Fibroblast of pulmonary artery (primary cell): ENCODE data around the gene PTPRN2.

Source experiments
- DNase-seq: peaks from one replicate; pipeline ENCODE4 v3.0.0-alpha.2; 2010; ENCODE audit warnings: low read depth
- H3K4me3 ChIP-seq: replicated peaks from 2 replicates; pipeline ENCODE4 v1.5.1; 2011; ENCODE audit warnings: low read depth, mild to moderate bottlenecking, control low read depth, low read length, moderate library complexity
- CTCF ChIP-seq: IDR thresholded peaks from 2 replicates; pipeline ENCODE4 v1.5.1; 2011; ENCODE audit warnings: mild to moderate bottlenecking, control low read depth, low read length, inconsistent platforms; ENCODE audit errors: missing control alignments

PTPRN2 gene

GRCh38 chr7:157969995-157970394, 617.6 kb downstream of the PTPRN2 start:
- no peak overlapping the region for H3K4me3 ChIP-seq
- no peak for DNase-seq
- TF ChIP-seq CTCF, result no peak

- H3K4me3 ChIP-seq, result no peak overlapping the region
- no peak for TF ChIP-seq CTCF
- no peak for DNase-seq
Observed at GRCh38 chr7:157966490-157966889, 621.1 kb downstream of the PTPRN2 start.

GRCh38 chr7:157964521-157964920, 623.1 kb downstream of the PTPRN2 start:
- no peak for TF ChIP-seq CTCF
- DNase-seq, result no peak
- H3K4me3 ChIP-seq, result no peak overlapping the region

DNA sequence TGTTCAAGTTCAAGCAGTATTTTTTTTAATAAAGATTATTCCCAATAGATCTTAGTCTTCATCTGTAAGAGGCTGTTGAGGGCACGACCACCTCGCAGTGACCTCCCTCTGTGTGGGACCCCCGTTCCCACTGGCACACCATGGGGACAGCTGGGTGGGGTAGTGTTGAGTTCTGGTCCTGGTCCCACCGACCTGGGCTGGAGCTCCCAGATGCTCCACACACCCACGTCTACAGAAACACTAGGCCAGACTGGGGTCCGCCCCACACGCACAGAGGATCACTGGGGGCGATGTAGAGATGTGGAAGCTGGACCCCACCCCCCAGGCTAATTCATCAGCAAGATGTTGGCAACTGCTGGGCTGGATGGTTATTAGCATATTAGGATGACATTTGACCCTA, 623.6 kb downstream of the PTPRN2 start:
- no peak overlapping the region for H3K4me3 ChIP-seq
- DNase-seq, result no peak
- TF ChIP-seq CTCF, result no peak

DNA sequence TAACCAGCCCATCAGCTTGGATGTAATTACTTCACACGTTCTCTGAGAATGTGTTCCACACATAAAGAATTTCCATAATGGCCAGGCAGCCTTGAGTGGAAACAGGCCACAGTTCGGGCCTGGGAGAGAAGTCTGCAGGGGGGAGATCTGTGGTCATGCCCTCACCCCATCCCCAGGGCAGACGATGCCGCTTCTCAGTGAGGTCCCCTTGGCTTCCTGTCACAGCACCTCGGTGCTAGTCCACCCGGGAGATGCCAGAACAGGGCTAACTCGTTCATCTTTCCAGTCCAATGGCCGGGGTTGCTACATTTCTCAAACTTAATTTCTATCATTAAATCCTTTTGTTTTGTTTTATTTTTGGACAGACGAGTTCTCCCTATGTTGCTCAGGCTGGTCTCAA, 624.1 kb downstream of the PTPRN2 start:
- H3K4me3 ChIP-seq, result no peak overlapping the region
- TF ChIP-seq CTCF, result no peak
- no peak for DNase-seq

- no peak overlapping the region for H3K4me3 ChIP-seq
- TF ChIP-seq CTCF, result no peak
- no peak for DNase-seq
Observed at GRCh38 chr7:157962458-157963306, 624.9 kb downstream of the PTPRN2 start.
